Stimulated activated naive CD4-positive, alpha-beta T cell treated with Interleukin-2 at 50 U/mL for 16 hours (primary cell): ENCODE data around the gene BAZ2A.
"Not testable (repeated sequence)": the region's sequence is repeated elsewhere in the genome, so short reads cannot be mapped to it uniquely, and the experiment has no call there.

Source experiments
- DNase-seq: peaks from one replicate; lab custom pipeline; 2025; lab: John Stamatoyannopoulos, UW

Gene BAZ2A

DNA sequence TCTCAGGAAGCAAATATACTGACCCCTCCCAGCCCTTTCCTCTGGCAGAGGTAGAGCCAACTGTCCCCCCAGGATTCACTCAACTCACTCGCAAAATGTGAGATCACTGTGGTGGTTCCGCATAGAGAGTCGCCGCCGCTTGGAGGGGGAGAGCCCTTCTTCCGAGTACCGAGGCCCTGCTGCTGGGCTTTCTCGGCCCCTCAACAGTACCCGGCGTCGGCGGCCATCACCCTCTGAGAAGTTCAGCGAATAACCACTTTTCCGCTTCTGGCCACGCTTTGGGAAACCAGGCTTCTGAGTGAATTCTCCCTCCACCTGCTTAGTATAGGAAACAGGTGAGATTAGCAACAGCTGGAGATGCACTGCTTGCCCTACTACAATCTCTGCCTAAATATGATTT, 31.1 kb downstream of the BAZ2A start:
- DNase-seq, result no peak

DNA sequence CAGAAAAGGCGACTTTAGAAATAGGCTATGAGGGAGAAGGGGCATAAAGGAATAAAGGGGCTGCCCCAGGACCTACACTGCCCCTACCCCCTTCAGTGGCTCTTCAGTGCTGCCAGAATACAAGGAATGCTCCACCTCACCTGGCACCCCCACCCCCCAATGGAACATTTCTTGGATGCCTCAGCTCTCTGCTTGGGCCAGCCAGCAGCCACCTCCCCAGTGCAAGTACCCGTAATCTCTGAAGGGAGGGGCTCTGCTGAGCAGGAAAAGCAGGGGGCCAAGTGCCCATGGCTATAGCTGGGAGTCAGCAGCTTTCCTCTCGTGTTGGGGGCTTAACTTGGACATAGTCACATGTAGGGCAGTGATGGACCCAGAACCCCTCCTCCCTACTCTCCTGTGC, 33.3 kb downstream of the BAZ2A start:
- DNase-seq, result no peak

GRCh38 chr12:56593909-56594621, 36.1 kb downstream of the BAZ2A start:
- peak; percentile 33 for DNase-seq

- DNase-seq, result no peak
These were observed 38.2 kb downstream of the BAZ2A start for GRCh38 chr12:56591961-56592360.

GRCh38 chr12:56591126-56591525, 39.0 kb downstream of the BAZ2A start:
- no peak for DNase-seq

GRCh38 chr12:56590237-56590830, 39.8 kb downstream of the BAZ2A start:
- peak; percentile 3 for DNase-seq

DNA sequence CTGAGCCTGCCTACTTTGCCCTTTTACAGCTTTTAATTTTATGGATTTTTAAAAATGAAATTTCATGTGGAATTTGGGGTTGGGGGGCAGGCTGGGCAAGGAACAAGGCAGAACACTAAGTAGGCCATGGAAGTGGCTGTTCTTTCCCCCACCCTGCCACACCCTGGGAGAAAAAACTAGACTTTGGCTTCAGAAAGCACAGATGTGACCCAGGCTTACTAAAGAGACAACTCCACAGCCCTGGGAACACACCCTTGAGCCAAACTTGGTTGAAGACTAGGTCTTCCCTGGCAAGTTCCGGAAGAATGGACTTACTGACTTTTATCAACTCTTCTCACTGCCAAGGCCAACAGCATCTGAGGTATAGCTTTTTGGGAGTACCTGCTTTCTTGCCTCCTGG, 40.3 kb downstream of the BAZ2A start:
- no peak for DNase-seq

GRCh38 chr12:56585098-56585497, 45.0 kb downstream of the BAZ2A start:
- DNase-seq, result no peak

- no peak for DNase-seq
These were observed 48.5 kb downstream of the BAZ2A start for GRCh38 chr12:56581418-56582145.

DNA sequence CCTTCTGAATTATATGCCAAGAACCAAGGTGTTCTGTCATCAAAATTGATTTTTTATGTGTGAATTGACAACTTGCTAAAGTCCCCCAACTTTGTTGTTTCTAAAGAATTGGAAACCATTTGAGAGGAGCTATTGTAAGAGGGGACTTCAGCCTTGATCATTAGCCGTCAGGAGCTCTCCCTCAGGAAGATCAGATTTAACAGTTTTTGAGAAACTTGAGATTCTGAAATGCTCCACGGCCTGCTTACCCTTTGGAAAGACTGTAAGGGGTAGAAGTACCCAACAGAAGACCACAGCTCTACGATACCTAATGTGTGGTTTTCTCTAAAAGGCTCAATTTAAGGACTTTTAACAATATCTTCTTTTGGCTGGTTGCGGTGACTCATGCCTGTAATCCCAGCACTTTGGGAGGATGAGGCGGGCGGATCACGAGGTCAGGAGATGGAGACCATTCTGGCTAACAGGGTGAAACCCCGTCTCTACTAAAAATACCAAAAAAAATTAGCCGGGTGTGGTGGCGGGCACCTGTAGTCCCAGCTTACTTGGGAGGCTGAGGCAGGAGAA, 51.1 kb downstream of the BAZ2A start:
- no peak for DNase-seq

- DNase-seq, result not testable (repeated sequence)
These were observed 52.9 kb downstream of the BAZ2A start for GRCh38 chr12:56577248-56577647.

DNA sequence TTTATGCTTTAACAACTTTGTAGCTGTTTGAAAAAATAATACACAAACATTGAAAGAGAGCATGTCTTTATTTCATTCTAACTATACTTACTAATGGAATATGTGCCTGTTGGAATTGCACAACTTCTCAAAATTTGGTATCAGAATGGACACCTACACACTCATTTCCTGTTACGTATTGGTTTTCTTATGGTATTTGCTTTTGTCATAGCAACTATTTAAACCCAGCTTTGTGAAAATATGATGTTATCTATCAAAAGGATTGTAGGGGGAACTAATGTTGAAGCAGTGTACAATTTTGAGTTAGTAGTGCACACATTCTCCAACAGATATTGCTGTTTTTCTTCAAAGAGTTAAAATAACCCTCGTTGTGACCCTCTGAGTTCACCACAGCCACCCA, 55.9 kb downstream of the BAZ2A start:
- DNase-seq, result no peak

DNA sequence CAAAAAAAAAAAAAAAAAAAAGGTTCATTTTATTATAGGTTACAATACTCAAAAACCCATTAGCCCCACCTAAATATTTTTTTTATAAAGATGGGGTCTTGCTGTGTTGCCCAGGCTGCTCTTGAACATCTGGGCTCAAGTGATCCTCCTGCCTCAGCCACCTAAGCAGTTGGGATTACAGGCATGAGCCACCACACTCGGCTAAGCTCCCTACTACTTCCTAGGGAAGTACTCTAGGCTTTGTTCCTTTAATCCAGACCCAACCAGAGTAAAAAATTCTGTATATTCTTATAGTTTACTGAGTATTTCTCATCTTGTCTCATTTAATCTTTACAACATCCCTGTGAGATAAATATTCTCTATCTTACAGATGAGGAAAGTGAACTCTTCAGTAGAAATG, 57.8 kb downstream of the BAZ2A start:
- DNase-seq, result no peak

DNA sequence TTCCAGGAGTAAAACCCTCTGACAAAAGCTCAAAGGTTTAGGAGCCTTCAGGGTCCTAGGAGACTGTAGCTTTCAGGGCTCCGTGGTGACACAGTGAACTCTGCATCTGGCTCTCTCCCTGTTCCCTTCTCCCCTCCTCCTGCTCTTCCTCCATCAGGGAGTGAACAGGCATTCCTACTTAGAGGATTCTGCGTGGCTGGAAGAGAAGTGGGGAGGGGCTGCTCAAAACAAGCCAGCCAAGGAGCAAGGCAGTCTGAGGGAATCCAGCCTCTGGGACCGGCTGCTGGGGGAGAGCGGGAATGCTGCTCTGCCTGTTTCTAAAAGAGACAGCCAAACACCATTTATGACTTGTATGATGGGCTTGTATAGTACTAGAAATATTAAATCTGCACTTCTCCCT, 59.0 kb downstream of the BAZ2A start:
- no peak for DNase-seq

DNA sequence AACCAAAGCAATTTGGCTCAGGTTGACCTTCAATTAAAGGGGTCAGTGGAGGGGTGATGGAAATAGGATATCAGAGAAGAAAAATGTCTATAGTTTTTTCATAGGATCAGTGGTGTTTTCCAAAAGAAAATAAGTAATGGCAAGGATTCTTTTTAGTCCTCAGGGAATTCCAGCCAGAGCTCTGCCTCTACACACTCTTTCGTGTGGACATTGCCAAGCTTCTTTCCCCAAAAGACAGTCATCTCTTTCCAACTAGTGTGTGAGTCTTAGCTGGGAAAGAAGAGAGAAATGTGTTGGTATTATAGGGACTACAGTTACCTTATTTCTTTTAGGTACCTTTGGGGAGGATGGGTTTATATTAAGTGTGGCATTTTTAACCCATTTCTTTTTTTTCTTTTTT, 62.0 kb downstream of the BAZ2A start:
- DNase-seq, result no peak

DNA sequence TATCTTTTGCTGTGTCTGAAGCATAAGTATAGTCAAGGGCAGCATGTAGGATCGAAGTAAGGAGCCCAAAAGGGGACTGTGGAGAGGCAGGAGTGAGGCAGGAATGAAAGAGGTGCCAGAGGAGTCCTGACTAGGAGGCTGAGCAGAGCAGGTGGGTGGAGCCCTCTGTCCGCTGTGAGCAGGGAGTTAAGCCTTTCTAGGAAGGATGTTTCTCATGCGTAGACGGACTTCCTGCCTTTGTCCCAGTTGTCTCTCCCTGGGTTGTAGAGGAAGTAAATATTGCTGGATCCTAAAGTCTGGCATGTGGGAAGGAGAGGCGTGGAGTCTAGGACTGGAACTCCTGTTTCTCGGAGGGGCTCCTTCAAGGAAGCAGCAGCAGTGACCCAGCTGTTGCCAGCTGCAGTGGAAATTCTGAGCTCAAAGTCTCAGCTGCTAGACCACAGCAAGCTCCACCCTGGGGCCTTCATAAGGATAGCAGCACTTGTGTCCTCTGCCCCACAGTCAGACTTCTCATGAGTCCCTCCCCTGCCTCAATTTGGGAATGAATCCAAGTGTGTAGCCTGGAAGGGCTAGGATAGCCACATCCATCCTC, 64.5 kb downstream of the BAZ2A start:
- DNase-seq, result no peak

- DNase-seq, result no peak
These were observed 79.1 kb downstream of the BAZ2A start for GRCh38 chr12:56551070-56551469.

GRCh38 chr12:56546680-56547079, 83.4 kb downstream of the BAZ2A start:
- DNase-seq, result no peak
